GM04503 (cell line): ENCODE results near the gene JMJD7.

Experiments used
- DNase-seq: peaks from one replicate; pipeline ENCODE4 v3.0.0-alpha.2; 2012; ENCODE audit warnings: low read depth

Gene JMJD7

DNA sequence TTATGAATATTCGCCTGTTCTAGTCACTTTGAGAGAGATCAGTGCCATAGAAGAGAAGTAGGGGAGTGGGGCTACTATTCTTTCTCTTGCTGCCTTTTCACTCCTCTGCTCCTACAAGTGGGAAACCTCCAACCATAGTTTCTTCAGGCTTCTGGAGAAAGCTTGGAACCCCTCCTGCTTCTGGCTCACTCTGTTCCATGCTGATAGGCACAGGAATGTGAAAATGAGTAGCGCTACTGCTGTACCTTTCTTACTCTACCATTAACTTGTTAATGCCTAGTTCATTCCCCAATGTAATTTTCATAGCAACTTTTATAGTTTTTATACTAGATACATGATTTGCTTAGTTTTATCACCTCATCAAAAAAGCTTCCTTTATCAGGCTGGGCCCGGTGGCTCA is 26.7 kb upstream of the JMJD7 start:
- no peak for DNase-seq

DNA sequence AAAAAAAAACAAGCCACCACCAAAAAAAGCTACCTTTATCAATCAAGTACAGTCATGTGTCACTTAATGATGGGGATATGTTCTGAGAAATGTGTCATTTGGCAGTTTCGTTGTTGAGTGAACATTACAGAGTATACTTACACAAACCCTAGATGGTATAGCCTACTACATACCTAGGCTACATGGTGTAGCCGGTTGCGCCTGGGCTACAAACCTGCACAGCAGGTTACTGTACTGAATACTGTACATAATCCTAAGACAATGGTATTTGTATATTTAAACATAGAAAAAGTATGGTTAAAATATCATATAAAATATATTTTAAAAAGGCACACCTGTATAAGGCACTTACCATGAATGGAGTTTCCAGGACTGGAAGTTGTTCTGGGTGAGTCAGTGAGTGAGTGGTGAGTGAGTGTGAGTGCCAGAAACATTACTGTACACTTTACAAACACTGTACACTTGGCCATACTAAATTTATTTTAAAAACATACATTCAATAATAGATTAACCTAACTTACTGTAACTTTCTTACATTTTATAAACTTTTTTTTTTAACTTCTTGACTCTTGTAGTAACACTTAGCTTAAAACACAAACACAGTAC is 25.9 kb upstream of the JMJD7 start:
- no peak for DNase-seq

DNA sequence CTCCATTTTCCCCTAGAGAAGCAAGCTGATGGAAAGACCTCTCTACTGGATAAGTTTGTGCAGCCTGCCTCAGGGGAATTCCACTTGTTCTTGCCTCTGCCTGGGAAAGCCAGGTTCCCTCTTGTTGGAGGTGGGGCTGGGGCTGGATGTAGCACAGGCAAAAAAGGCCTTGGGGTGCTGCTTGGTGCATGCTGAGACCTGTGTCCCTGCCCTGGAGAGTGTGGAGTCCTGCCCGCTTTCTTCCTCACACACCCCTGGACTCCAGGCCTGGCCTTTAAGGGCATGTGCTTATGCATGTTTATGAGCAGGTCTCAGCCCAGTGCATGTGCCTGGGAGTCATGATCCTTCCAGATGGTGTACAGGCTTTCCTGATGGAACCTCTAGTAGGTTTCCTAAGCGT is 23.5 kb upstream of the JMJD7 start:
- DNase-seq: no peak

DNA sequence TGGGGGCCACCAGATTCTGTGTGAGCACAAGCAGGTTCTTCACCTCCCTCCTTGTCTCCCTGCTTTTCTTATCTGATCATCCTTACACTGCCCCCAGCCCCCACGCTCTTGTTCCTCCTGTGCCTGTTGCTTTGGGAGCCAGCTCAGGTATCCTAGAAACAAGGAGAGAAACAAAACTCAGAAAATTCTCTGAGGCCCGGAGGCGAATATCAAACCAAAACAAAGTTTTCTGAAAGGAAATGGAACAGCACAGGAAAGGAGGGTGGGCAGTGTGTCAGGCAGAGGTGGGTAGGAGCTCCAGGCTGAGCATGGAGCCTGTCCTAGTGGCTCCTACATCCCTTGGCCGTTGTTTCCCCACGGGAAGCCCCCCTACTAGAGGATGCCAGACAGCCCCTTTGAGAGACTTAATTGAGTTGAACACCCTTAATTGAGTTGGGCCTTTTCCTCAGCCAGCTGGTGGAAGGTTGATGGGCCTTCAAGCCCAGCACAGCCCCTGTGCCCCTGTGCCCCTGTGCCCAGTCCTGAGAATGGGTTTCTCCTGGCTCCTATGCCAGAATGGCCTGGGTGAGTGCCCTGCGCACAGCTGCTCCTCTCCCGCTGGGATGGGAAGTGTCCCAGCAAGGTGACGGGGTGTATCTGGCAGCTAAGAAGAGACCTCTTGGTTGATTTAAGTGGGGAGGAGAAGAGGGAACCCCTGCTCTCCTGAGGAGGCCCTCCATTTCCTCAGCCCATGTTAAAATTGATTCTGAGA is 22.8 kb upstream of the JMJD7 start:
- DNase-seq: no peak

DNA sequence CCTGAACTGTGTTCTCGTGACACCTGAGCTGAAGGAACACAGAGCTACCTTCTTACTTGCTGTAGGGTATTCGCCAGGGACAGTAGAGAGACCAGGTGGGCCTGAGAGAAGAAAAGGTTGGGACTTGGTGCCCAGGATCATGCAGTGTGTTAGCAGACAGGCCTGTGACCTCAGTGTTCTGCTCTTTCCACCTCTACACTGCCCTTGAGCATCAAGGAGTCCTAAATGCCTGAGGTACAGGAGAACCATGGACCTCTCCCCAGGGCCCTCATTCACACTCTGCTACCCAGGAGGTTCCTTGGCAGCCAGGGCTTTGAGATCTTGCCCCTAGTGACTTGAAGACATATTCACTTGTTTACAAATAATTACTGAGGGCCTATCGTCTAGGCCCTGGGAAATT is 22.2 kb upstream of the JMJD7 start:
- DNase-seq: no peak

DNA sequence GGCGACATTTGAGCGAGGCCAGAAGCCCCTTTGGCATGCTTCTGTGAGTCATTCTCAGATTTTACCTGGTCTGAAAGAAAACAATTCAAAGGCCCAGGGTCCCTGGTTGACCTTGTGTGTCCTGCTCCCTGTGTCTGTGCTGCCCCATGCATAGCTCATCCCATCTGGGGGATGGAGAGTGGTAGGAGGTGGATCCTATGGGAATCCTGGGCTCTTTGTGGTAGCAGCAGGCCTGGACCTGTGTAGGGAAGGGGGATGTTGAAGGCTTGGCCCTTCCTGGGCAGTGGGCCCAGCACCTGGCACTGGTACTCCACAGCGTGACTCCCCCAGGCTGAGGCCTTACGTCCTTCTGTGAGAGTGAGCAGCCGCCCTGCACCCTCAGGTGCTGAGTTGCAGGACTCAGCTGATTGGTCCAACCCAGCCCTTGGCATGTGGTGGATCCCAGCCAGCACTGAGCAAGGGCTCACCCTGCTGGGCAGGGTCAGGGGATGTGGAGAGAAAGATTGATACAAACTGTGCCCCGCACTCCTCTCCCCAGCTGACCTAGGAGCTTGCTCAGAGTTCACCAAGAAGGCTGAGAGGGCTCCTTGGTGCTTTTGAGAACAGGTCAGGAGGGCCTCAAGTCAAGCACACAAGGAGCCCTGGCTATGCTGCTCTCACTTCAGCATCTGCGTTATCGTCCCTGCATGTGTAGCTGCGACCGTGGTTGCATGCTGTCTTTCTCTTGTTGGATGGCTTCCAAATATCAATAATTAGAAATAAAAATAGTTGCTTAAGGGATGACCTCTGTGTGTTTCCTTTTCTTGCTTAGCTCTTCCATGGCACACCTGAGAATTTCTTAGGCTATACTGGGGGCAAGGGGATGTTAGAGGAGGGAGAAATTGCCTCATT is 21.4 kb upstream of the JMJD7 start:
- DNase-seq: no peak

DNA sequence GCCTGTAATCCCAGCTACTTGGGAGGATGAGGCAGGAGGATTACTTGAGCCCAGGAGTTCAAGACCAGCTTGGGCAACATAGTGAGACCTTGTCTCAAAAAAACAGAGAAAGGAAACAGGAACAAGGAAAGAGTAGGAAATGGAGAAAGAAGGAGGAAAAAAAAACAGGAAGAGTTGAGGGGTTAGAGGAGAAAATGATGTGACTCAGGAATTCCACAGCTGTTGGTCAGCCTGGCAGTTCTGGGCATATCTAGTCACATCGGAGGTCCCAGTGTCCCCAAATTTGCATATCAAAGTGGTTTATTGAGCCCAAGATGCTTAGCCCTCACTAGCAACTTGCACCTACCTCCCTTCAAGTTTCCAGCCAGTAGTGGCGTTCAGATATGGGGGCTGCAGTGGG is 18.8 kb upstream of the JMJD7 start:
- DNase-seq: no peak

DNA sequence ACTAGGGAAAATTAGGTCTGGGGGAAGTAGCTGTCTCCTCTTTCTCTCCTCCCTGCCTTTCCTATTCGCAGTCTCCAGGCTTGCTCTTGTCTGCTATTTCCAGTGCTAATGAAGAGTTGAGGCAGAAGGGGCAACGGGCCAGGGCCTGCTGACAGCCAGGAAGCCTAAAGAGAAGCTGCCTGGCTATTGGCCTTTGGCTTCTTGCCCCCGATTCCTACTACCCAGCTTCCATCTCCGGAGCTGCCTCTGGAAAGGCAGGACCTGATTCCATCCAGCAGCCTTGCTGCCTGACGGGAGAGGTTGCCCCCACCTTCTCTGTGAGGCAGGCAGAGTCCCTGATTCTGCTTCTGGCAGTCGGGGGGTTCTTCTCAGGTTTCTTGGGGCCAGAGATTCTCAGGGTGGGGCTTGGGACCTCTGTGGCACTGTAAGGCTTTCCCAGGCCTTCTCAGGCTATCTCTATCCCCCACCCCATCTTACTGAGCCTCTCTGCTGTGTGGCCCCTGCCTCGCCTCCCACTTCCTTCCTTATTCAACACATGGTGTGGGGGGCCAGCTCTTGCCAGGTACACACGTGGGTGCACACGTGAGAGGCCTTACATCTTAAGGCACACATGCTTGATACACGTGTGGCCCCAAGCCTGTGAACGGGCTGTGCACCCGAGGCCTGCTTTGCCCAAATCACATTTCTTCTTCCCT is 18.2 kb upstream of the JMJD7 start:
- no peak for DNase-seq

DNA sequence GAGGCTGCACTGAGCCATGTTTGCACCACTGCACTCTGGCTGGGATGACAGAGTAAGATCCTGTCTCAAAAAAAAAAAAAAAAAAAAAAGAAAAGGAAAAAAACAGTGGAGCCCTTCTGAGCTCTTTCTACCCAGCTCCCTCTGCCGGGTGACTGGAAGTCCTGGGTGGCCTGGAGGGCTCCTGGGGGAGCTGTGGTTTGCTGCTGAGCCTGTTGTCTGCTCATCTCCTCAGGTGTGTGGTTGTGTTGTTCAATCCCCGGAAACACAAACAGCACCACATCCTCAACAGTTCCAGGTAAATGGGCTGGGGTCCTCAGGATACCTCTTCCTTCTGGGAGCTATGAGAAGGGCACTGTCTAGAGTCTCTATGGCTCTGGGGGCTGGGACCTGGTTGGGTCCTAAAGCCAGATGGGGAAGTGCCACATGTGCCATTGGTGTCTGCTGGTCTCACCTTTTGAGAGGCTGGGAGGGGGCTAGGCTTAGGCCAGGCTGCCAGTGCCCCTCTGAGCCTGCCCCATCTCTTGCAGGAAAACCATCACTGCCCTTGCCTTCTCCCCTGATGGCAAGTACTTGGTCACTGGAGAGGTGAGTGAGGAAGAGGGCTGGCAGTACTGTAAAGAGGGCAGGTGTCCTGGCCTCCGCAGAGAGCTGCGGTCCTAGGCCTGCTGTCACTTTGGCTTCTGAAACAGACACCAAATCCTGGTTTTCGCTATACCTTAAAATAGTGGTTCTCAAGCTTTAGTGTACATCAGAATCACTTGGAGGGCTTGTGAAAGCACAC is 17.1 kb upstream of the JMJD7 start:
- no peak for DNase-seq

DNA sequence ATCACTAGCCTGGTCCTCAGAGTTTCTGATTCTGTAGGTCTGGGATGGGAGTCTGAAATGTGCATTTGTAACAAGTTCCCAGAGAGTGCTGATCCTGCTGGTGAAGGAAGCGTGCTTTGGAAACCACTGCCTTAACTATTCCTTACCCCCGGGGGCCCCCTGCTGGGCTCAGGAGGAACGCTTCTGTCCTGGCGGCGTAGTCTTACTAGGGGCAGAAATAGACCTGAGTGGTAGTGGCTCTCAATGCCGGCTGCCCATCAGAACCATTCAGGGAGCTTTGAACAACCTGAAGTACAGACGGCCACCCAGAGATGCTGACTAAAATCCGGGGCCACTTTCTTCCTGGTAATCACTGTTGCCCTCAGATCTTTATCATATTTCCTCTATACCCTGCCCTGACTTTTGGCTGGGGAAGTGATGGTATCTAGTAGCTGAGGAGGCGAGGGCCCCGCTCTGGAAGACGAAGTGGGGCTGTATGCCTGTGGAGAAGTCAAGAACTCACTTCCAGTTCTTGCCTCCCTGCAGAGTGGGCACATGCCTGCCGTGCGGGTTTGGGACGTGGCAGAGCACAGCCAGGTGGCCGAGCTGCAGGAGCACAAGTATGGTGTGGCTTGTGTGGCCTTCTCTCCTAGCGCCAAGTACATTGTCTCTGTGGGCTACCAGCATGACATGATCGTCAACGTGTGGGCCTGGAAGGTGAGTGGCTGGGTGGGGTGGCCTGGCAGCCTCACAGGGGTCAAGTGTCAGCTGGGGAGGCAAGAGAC is 16.3 kb upstream of the JMJD7 start:
- DNase-seq: peak; percentile 18

DNA sequence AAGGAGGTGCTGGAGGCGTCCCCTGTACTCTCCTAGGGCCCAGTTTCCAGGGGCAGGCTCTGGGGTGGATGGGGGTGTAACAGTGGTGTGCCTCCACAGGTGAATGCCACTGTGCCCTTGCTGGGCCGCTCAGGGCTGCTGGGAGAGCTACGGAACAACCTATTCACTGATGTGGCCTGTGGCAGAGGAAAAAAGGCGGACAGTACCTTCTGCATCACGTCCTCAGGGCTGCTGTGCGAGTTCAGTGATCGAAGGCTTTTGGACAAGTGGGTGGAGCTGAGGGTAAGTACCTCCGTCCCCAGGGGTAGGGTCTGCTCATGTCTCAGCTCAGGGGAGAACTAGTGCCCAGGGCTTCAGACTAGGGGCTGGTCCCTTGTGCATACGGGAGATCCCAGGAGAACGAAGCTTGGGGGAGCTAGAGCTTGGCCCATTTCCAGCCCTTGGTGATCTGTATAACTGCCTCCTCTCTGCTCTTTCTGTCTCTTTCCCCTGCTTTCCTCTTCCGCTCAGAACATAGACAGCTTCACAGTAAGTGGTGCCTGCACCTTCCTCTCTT is 15.0 kb upstream of the JMJD7 start:
- DNase-seq: no peak

DNA sequence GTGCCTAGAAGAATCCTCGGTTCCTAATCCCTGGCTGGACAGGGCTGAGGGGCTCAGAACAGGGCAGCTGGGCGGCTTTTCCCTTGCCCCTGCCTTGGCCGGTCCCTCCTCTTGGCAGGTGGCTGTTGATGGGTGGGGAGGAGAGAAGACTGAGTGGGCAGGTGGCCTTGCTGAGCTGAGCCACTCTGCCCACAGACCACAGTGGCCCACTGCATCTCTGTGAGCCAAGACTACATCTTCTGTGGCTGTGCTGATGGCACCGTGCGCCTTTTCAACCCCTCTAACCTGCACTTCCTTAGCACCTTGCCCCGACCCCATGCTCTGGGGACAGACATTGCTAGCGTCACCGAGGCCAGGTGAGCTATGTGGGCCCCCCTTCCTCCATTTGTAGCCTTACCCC is 14.5 kb upstream of the JMJD7 start:
- no peak for DNase-seq

DNA sequence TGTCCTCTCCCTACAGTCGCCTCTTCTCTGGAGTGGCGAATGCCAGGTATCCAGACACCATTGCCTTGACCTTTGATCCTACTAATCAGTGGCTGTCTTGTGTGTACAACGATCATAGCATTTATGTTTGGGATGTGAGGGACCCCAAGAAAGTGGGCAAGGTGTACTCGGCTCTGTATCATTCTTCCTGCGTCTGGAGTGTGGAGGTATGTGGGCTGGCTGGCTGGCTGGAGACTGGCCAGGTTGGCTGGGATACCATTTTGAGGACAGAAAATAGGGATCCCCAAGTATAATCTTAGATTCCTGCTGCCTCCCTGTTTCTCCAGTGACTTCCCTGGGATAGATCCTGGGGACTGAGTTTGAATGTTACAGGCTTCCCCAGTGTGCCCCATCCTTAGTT is 13.4 kb upstream of the JMJD7 start:
- DNase-seq: no peak

DNA sequence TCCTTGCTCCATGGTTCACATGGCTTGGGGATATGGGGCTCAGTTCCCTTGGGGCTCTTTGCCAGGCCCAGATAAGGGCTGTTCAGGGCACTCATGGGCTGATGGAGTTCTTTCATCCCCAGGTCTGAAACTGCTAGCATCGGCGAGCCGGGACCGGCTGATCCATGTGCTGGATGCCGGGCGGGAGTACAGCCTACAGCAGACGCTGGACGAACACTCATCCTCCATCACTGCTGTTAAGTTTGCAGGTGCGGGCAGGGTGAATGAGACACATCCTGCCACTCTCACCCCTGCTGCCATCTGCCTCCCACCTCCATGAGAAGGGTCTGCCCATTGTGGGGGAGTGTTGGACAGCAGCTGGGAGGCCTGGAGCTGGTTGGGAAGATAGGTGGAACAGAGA is 11.1 kb upstream of the JMJD7 start:
- no peak for DNase-seq

DNA sequence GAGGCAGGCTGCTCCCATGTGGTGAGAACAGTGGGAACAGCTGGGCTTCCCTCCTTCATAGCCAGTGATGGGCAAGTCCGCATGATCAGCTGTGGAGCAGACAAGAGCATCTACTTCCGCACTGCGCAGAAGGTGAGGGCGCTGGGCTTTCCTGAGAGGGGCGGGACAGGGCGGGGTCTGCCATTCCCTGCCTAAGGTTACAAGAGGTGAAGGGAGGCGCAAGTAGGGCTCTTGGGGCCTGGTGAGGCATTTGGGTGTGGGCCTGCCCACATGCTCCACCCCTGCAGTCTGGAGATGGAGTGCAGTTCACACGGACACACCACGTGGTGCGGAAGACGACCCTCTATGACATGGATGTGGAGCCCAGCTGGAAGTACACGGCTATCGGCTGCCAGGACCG is 10.6 kb upstream of the JMJD7 start:
- DNase-seq: no peak

DNA sequence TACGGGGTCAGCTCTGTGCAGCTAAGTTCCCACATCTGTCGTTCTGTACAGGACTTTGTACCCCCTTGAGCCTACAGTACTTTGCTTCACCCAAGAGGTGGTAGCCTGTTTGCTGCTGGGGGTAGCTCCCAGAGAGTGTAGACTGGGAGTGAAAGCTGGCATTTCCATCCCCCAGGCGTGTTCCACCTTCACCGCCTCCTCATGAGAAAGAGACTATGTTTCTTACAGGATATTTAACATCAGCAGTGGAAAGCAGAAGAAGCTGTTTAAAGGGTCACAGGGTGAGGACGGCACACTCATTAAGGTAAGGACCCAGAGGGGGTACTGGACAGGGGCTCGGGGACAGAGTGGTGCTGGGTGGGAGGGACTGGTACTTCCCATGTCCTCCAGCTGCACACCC is 10.1 kb upstream of the JMJD7 start:
- DNase-seq: no peak

DNA sequence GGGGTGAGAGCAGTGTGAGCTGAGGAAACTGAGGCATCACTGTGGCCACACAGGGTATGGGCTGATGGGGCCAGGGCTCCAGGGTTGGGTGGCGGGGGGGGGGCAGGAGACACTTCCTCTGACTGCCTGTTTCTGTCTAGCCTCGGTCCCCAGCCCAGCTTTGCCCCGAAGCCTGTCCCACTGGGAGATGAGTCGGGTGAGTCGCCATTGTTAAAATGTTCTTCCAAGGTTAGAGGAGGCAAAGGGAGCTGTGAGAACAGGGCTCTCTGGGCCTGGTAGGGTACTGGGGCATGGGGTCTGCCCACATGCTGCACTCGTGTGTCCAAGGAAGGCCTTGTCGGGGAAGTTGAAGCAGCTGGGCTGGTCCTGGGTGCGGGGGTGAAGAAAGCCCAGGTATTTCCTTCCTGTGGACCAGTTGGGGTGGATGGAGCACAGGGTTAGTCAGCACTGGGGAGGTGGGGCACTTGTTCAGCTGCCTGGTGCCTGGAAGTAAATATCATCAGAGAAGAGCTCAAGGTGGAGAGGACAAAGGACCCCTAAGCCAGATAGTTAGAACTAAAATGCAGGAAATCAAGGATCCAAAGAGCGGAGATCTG is 8.3 kb upstream of the JMJD7 start:
- no peak for DNase-seq

DNA sequence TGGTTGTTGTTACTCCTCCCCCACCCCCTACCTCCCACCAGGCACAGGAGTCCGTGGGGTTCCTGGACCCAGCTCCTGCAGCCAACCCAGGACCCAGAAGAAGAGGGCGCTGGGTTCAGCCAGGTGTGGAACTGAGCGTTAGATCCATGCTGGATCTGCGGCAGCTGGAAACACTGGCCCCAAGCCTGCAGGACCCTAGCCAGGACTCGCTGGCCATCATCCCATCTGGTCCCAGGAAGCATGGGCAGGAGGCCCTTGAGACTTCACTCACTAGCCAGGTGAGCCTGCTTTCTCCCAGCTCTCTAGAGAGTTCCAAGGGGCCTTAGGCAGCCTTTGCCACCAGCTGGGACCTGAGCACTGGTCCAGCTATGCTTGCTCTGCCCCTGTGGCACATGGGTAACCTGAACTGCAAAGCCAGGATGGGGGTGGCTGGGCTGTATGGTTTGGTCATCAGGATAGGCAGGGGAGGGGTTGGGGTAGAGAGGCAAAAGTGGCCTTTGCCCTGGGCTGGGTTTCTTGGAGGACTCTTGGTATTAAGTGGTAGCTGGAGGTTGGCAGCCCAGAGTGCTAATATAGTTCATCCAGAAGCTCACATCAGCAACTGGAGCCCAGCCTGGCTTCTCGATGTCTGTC is 7.0 kb upstream of the JMJD7 start:
- DNase-seq: no peak

DNA sequence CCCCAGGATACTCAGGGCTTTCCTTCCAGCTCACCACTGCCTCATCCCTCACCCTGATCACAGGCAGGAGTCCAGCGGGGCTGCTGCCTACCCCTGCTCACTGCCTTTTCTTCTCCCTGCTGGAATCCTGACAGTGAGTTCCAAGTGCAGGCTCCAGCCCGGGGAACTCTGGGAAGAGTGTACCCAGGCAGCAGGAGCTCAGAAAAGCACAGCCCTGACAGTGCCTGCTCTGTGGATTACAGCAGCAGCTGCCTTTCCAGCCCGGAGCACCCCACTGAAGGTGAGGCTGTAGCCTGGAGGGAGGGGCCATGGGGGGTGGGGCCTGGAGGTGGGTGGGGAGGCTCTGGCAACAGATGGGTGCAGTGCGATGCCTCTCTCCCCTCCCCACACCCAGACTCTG is 6.1 kb upstream of the JMJD7 start:
- no peak for DNase-seq

DNA sequence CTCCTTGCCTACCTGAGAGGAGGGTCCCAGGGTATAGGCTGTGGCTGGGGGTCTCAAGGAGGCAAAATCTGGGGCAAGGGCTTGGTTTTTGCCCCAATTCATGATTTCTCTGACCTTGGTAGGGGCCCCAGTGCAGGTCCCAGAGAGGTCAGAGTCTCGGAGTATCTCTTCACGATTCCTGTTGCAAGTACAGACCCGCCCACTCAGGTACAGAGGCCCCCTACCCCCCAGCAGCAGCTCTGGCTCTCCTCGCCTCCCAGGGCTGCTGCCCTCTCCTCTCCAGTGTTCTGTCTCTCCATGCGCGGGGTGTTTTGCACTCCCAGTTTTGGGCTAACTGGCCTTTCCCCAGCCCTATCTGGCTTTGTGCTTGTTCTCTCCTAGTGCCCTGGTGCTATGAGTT is 5.4 kb upstream of the JMJD7 start:
- DNase-seq: no peak
